Breast epithelium (tissue), 4 donors: ENCODE results near the gene CSNK2A1. TPM values are rescaled to one million over a fixed set of nuclear protein-coding genes. Genes with fewer than 3 reads are reported as not detected.
"Not testable (repeated sequence)": the region's sequence is repeated elsewhere in the genome, so short reads cannot be mapped to it uniquely, and the experiment has no call there.

Experiments
- DNase-seq, 2 donors: peaks; one replicate each; pipeline ENCODE4 v3.0.0-alpha.2; 2019; ENCODE audit warnings: low spot score in 2 of 2
- H3K27ac ChIP-seq, 2 donors: fragments of 200-600 bp; sonication (generic) in 1 of 2; one replicate each; pipeline ENCODE4 v1.5.1; 2016 to 2019; ENCODE audit warnings: mild to moderate bottlenecking in 1 of 2
- H3K27me3 ChIP-seq, 2 donors: fragments of 200-600 bp; sonication (generic) in 1 of 2; one replicate each; pipeline versions ENCODE4 v1.5.1 to v1.6.0; 2017 to 2019; ENCODE audit warnings: control low read depth in 1 of 2, mild to moderate bottlenecking in 1 of 2
- H3K36me3 ChIP-seq: fragments of 200-600 bp; one replicate; pipeline ENCODE4 v1.5.1; 2019
- H3K4me1 ChIP-seq, 2 donors: fragments of 200-600 bp; sonication (generic); one replicate each; pipeline ENCODE4 v1.5.1; 2016 to 2019; ENCODE audit warnings: control low read depth in 1 of 2
- H3K4me3 ChIP-seq, 3 donors: fragments of 200-600 bp; sonication (generic); 1 replicate in 2 of 3; 2 replicates in 1 of 3; pipeline ENCODE4 v1.5.1; 2016 to 2019; ENCODE audit warnings: mild to moderate bottlenecking in 3 of 3, moderate library complexity in 2 of 3
- H3K9me3 ChIP-seq, 2 donors: fragments of 200-600 bp; sonication (generic) in 1 of 2; one replicate each; pipeline ENCODE4 v1.5.1; 2016 to 2019; ENCODE audit warnings: control low read depth in 1 of 2
- CTCF ChIP-seq, 3 donors: fragments of 450-650 bp; IDR thresholded peaks; one replicate each; pipeline ENCODE4 v1.5.1; 2016 to 2017; ENCODE audit warnings: antibody characterized with exemption in 3 of 3, mild to moderate bottlenecking in 3 of 3, moderate library complexity in 3 of 3
- POLR2A ChIP-seq: fragments of 450-650 bp; IDR thresholded peaks from one replicate; pipeline ENCODE4 v1.6.1; 2016; ENCODE audit warnings: antibody characterized with exemption, mild to moderate bottlenecking, moderate library complexity
- POLR2AphosphoS5 ChIP-seq, 3 donors: sonication (generic); formaldehyde crosslinking; IDR thresholded peaks; one replicate each; pipeline ENCODE4 v1.6.1; 2017; ENCODE audit warnings: antibody characterized with exemption in 3 of 3
- intact Hi-C: fragments of 100-400 bp; cut with DNase I; formaldehyde crosslinking; loops from one replicate; pipeline ENCODE4 v1.15.1; 2023; ENCODE audit warnings: low total_unique reads
- total RNA-seq, 3 donors: library from RNA; depleted of rRNA; stranded (reverse); fragments of >200 nt; gene quantifications; one replicate each; pipeline ENCODE4 v1.1.0, GENCODE V29; 2016

CSNK2A1 gene
- total RNA-seq, 3 donors from 2014 or later, result 55.0 to 90.9 (median 77.7) TPM

- Histone ChIP-seq H3K4me3 (no peak overlapping the region), H3K4me1 (no peaks in the 10 kb centered on the region), H3K36me3 (no peaks in the 10 kb centered on the region), H3K9me3 (no peaks in the 10 kb centered on the region), H3K27me3 (no peaks in the 10 kb centered on the region), H3K27ac (no peak overlapping the region)
- DNase-seq, result no peak
- intact Hi-C loops, result no loop called here
- TF ChIP-seq POLR2A, result no peak
- no peak for TF ChIP-seq POLR2AphosphoS5 (IDR thresholded peaks at IDR 0.05)
- TF ChIP-seq CTCF (IDR thresholded peaks at IDR 0.05), result no peak
Measured at GRCh38 chr20:513429-513828, 30.2 kb downstream of the CSNK2A1 start.

GRCh38 chr20:510328-511057 is 33.1 kb downstream of the CSNK2A1 start:
- H3K27ac ChIP-seq, H3K4me1 ChIP-seq: not testable (repeated sequence)

GRCh38 chr20:508364-508787 is 35.2 kb downstream of the CSNK2A1 start:
- H3K4me1 ChIP-seq, intact Hi-C loops, H3K27ac ChIP-seq, H3K27me3 ChIP-seq, H3K4me3 ChIP-seq, H3K36me3 ChIP-seq, DNase-seq, H3K9me3 ChIP-seq: not testable (repeated sequence)

More at GRCh38 chr20:510328-511057, 33.1 kb downstream of the CSNK2A1 start:
- intact Hi-C loops, H3K27me3 ChIP-seq, H3K4me3 ChIP-seq, DNase-seq, H3K9me3 ChIP-seq, H3K36me3 ChIP-seq: not testable (repeated sequence)

- intact Hi-C loops, result no loop called here
- no peak overlapping the region for H3K4me3 ChIP-seq
- H3K27me3 ChIP-seq, result no peaks in the 10 kb centered on the region
- DNase-seq, result no peak
- H3K27ac ChIP-seq, result no peak overlapping the region
- H3K36me3 ChIP-seq, result no peaks in the 10 kb centered on the region
- TF ChIP-seq CTCF (IDR thresholded peaks at IDR 0.05), result no peak
- TF ChIP-seq POLR2A, result no peak
- TF ChIP-seq POLR2AphosphoS5 (IDR thresholded peaks at IDR 0.05), result no peak
- no peaks in the 10 kb centered on the region for H3K4me1 ChIP-seq
- no peaks in the 10 kb centered on the region for H3K9me3 ChIP-seq
Measured at GRCh38 chr20:507761-508332, 35.7 kb downstream of the CSNK2A1 start.

- Histone ChIP-seq H3K27me3 (no peaks in the 10 kb centered on the region), H3K9me3 (no peaks in the 10 kb centered on the region), H3K36me3 (no peaks in the 10 kb centered on the region), H3K27ac (no peak overlapping the region), H3K4me3 (no peak overlapping the region), H3K4me1 (no peaks in the 10 kb centered on the region)
- intact Hi-C loops, result no loop called here
- no peak for TF ChIP-seq POLR2A
- TF ChIP-seq POLR2AphosphoS5 (IDR thresholded peaks at IDR 0.05), result no peak
- no peak for TF ChIP-seq CTCF (IDR thresholded peaks at IDR 0.05)
- no peak for DNase-seq
Measured at GRCh38 chr20:507006-507758, 36.4 kb downstream of the CSNK2A1 start.

- Histone ChIP-seq H3K4me1 (no peaks in the 10 kb centered on the region), H3K4me3 (no peak overlapping the region), H3K27me3 (no peaks in the 10 kb centered on the region), H3K36me3 (no peaks in the 10 kb centered on the region), H3K9me3 (no peaks in the 10 kb centered on the region), H3K27ac (no peak overlapping the region)
- no peak for TF ChIP-seq POLR2AphosphoS5 (IDR thresholded peaks at IDR 0.05)
- DNase-seq, result no peak
- intact Hi-C loops, result no loop called here
Measured at GRCh38 chr20:504632-505075, 38.9 kb downstream of the CSNK2A1 start.
